Parathyroid adenoma (tissue), 2 donors: Measurements from ENCODE around the gene SFXN5.

Source experiments
- H2AFZ ChIP-seq: fragments of 300-600 bp; sonication (generic); one replicate; pipeline ENCODE4 v1.7.0; 2017; ENCODE audit warnings: antibody characterized with exemption, mild to moderate bottlenecking
- H3K27ac ChIP-seq: fragments of 300-600 bp; sonication (generic); one replicate; pipeline ENCODE4 v1.7.0; 2017
- H3K27me3 ChIP-seq: fragments of 300-600 bp; sonication (generic); one replicate; pipeline ENCODE4 v1.7.0; 2017; ENCODE audit warnings: low read length; ENCODE audit not compliant: control insufficient read depth, insufficient read depth
- H3K36me3 ChIP-seq: fragments of 300-600 bp; sonication (generic); one replicate; pipeline ENCODE4 v1.7.0; 2017; ENCODE audit warnings: low read length; ENCODE audit not compliant: control insufficient read depth, insufficient read depth
- H3K4me1 ChIP-seq: fragments of 300-600 bp; sonication (generic); one replicate; pipeline ENCODE4 v1.7.0; 2017; ENCODE audit warnings: control low read depth
- H3K4me2 ChIP-seq: fragments of 300-600 bp; sonication (generic); one replicate; pipeline ENCODE4 v1.7.0; 2017; ENCODE audit warnings: low read length
- H3K4me3 ChIP-seq: fragments of 300-600 bp; sonication (generic); one replicate; pipeline ENCODE4 v1.7.0; 2017; ENCODE audit warnings: low read depth, low read length
- H3K79me2 ChIP-seq: fragments of 300-600 bp; sonication (generic); one replicate; pipeline ENCODE4 v1.7.0; 2017; ENCODE audit warnings: control low read depth
- H3K9ac ChIP-seq: fragments of 300-600 bp; sonication (generic); one replicate; pipeline ENCODE4 v1.7.0; 2017; ENCODE audit warnings: mild to moderate bottlenecking
- H3K9me3 ChIP-seq: fragments of 300-600 bp; sonication (generic); one replicate; pipeline ENCODE4 v1.7.0; 2017; ENCODE audit warnings: low read length; ENCODE audit not compliant: control insufficient read depth
- TF ChIP-seq, protein P1 (sequence below): fragments of 300-600 bp; sonication (generic); IDR thresholded peaks from one replicate; pipeline ENCODE4 v1.7.0; 2017; ENCODE audit warnings: antibody characterized with exemption, mild to moderate bottlenecking
- donor health status: primary hyperparathyroidism.

Gene SFXN5

DNA sequence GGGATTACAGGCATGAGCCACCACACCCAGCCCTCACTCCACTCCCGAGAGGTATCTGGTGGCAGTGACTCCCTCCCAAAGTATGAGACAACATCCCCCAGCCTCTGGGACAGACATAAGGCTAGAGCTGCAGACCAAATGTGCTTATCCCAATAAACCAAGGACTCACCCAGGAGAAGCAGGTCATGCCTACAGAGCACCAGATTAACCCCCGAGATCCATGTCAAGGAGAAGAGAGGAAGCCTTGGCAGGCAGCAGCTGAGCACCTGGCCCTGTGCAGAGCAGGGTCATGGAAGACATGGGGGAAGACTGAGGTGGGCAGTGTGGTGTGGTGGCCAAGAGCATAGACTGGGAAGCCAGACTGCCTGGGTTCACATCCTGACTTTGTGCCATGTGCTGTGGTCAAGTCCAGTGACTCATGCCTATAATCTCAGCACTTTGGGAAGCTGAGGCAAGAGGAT is 34.0 kb upstream of the SFXN5 start:
- Histone ChIP-seq H3K27me3 (no peaks in the 10 kb centered on the region), H3K27ac (peak overlapping the region; percentile 91), H3K4me2 (no peak overlapping the region), H3K4me3 (no peak overlapping the region), H3K9me3 (no peaks in the 10 kb centered on the region), H2AFZ (no peak overlapping the region), H3K4me1 (peaks cover 93% of the 10 kb centered on the region), H3K79me2 (peaks cover 77% of the 10 kb centered on the region), H3K9ac (no peak overlapping the region), H3K36me3 (no peaks in the 10 kb centered on the region)
- TF ChIP-seq, protein P1, sequence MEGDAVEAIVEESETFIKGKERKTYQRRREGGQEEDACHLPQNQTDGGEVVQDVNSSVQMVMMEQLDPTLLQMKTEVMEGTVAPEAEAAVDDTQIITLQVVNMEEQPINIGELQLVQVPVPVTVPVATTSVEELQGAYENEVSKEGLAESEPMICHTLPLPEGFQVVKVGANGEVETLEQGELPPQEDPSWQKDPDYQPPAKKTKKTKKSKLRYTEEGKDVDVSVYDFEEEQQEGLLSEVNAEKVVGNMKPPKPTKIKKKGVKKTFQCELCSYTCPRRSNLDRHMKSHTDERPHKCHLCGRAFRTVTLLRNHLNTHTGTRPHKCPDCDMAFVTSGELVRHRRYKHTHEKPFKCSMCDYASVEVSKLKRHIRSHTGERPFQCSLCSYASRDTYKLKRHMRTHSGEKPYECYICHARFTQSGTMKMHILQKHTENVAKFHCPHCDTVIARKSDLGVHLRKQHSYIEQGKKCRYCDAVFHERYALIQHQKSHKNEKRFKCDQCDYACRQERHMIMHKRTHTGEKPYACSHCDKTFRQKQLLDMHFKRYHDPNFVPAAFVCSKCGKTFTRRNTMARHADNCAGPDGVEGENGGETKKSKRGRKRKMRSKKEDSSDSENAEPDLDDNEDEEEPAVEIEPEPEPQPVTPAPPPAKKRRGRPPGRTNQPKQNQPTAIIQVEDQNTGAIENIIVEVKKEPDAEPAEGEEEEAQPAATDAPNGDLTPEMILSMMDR: no peak

DNA sequence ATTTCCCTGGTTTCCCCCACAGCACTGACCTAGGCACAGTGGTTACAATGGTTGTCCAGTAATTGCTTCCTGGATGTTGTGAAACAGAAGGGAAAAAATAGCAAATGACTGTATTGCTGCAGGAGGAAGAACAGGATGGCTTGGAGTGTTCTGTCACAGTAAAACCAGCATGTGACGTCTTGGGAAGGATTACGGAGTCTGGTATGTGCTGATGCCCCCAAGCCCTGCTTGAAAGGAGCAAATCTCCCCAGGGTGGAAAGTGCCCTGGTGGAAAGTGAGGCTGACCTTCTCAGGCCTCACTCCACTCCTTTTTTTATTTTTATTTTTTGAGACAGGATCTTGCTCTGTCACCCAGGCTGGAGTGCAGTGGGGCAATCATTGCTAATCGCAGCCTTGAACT is 33.4 kb upstream of the SFXN5 start:
- TF ChIP-seq, protein P1: no peak
- Histone ChIP-seq H3K36me3 (no peaks in the 10 kb centered on the region), H3K4me2 (no peak overlapping the region), H3K79me2 (peaks cover 76% of the 10 kb centered on the region), H3K27ac (peak overlapping the region; percentile 91), H3K4me1 (peaks cover 93% of the 10 kb centered on the region), H3K9me3 (no peaks in the 10 kb centered on the region), H3K9ac (no peak overlapping the region), H2AFZ (no peak overlapping the region), H3K4me3 (no peak overlapping the region), H3K27me3 (no peaks in the 10 kb centered on the region)

DNA sequence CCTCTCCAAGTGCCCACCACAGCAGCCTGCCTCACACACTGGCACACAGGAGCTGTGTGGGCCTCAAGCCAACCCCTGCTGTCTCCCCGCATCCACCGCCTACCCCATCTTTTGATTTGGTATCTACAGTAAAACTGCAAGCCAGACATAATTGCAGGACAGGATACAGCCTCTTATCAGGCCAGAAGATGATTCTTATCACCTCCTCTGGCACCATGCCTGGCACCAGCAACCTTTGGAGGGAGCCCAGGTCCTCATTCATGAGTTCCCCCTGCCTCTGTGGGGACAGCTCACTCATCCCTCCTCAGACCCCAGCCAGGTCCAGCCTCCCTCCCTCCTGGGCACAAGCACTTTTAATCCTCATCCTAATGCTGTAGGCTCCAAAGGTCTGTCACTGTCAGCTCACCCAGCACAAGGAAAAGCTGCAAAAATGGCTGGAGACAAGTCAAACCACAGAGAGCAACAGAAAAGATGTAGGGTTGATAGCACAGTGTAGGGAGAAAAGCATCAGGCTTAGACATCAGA is 31.6 kb upstream of the SFXN5 start:
- Histone ChIP-seq H3K79me2 (peaks cover 74% of the 10 kb centered on the region), H3K9ac (no peak overlapping the region), H3K9me3 (no peaks in the 10 kb centered on the region), H3K4me1 (peaks cover 92% of the 10 kb centered on the region), H3K36me3 (no peaks in the 10 kb centered on the region), H3K27ac (peak overlapping the region; percentile 91), H3K4me2 (peak overlapping the region; percentile 61), H3K4me3 (peak overlapping the region; percentile 8), H2AFZ (no peak overlapping the region), H3K27me3 (no peaks in the 10 kb centered on the region)
- TF ChIP-seq, protein P1: no peak

DNA sequence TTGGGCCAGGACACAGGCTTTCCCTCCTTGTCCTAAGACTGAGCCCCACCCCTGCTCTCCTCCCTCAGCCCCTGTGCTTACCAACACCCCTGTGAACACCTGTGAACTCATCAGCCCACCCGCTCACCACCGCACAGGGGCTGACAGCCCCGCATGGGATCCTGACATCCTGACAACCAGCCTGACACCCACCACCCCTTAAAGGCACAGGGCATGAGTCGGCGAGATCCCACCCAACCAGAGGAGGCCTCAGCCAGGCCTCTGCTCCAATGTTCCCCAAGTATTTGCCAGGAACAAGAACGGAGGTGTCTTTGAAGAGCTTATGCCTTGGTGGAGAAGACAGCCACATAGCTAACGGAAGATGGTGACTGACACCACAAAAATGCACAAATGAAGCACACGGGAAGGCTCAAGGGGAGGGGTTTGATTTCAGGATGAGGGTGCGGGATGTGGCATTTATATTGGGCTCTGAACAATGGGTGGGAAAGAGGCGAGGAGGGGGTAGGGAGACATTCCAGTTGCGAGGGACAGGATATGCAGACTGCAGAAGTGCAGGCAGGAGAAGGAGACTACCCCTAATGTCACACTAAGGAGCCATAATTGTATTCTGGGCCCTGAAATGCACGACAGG is 30.2 kb upstream of the SFXN5 start:
- TF ChIP-seq, protein P1: no peak
- H3K9me3 ChIP-seq: no peaks in the 10 kb centered on the region
- peak overlapping the region; percentile 61 for H3K4me2 ChIP-seq
- H3K27me3 ChIP-seq: no peaks in the 10 kb centered on the region
- no peak overlapping the region for H3K9ac ChIP-seq
- no peaks in the 10 kb centered on the region for H3K36me3 ChIP-seq
- no peak overlapping the region for H2AFZ ChIP-seq
- H3K79me2 ChIP-seq: peaks cover 76% of the 10 kb centered on the region
- H3K27ac ChIP-seq: peak overlapping the region; percentile 91
- no peak overlapping the region for H3K4me3 ChIP-seq
- H3K4me1 ChIP-seq: peaks cover 94% of the 10 kb centered on the region

DNA sequence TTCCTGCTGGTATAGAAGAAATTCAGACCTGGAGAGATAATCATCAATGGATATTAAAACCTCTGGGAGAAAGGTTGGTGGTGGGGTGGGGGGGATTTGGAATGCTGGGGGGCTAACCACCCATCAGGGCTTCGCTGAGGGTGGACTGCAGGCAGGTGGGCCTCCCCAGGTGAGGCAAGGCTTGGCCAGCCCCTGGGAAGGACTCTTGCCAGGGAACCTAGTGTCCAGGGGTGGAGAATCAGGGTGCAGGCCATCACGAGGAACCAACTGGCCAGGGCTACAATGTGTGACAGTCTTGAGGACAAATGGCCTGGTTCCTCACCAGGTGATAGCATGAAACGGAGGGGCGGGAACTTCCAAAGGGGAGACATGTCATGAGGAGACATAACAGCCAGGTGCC is 29.4 kb upstream of the SFXN5 start:
- H3K27ac ChIP-seq: peak overlapping the region; percentile 91
- H3K9ac ChIP-seq: no peak overlapping the region
- no peaks in the 10 kb centered on the region for H3K36me3 ChIP-seq
- H3K4me1 ChIP-seq: peaks cover 94% of the 10 kb centered on the region
- H2AFZ ChIP-seq: no peak overlapping the region
- no peaks in the 10 kb centered on the region for H3K9me3 ChIP-seq
- TF ChIP-seq, protein P1: no peak
- no peaks in the 10 kb centered on the region for H3K27me3 ChIP-seq
- H3K79me2 ChIP-seq: peaks cover 75% of the 10 kb centered on the region
- H3K4me2 ChIP-seq: peak overlapping the region; percentile 61
- no peak overlapping the region for H3K4me3 ChIP-seq
